ENCODE results near the gene ARHGAP1.

Gene ARHGAP1

DNA sequence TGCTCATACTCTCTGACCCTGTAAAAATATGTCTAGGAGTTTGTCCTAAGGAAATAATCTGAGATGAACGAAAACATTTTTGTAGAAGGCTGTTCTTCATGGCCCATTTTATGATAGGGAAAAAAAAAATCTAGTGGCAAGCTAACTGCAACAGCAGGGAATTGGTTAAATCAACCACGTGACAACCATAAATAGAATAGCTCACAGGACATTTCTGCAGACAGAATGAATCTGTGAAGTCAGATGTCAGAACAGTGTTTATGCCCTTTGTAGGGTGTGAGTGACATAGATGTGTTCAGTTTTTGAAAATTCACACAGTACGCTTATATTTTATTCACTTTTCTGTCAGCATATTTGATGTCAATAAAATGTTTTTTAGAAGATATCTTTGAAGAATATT is 16.1 kb downstream of the ARHGAP1 start:
- peaks cover 3% of the 10 kb centered on the region for H3K36me3 Mint-ChIP-seq
- H3K27ac Mint-ChIP-seq, result no peak overlapping the region
- H3K9me3 Mint-ChIP-seq, result no peaks in the 10 kb centered on the region
- peaks cover 10% of the 10 kb centered on the region for H3K4me1 Mint-ChIP-seq
- no peak overlapping the region for H3K4me3 Mint-ChIP-seq
- no peaks in the 10 kb centered on the region for H3K27me3 Mint-ChIP-seq

GRCh38 chr11:46682773-46683752 is 17.4 kb downstream of the ARHGAP1 start:
- no peaks in the 10 kb centered on the region for H3K27me3 Mint-ChIP-seq
- no peaks in the 10 kb centered on the region for H3K9me3 Mint-ChIP-seq
- no peak overlapping the region for H3K4me3 Mint-ChIP-seq
- H3K4me1 Mint-ChIP-seq, result peaks cover 11% of the 10 kb centered on the region
- H3K36me3 Mint-ChIP-seq, result peaks cover 3% of the 10 kb centered on the region
- no peak overlapping the region for H3K27ac Mint-ChIP-seq

- H3K9me3 Mint-ChIP-seq, result no peaks in the 10 kb centered on the region
- no peak overlapping the region for H3K27ac Mint-ChIP-seq
- peaks cover 5% of the 10 kb centered on the region for H3K36me3 Mint-ChIP-seq
- peaks cover 16% of the 10 kb centered on the region for H3K4me1 Mint-ChIP-seq
- no peak overlapping the region for H3K4me3 Mint-ChIP-seq
- no peaks in the 10 kb centered on the region for H3K27me3 Mint-ChIP-seq
Measured at GRCh38 chr11:46681814-46682213, 18.6 kb downstream of the ARHGAP1 start.

- H3K27me3 Mint-ChIP-seq, result no peaks in the 10 kb centered on the region
- H3K9me3 Mint-ChIP-seq, result no peaks in the 10 kb centered on the region
- peaks cover 23% of the 10 kb centered on the region for H3K4me1 Mint-ChIP-seq
- no peak overlapping the region for H3K27ac Mint-ChIP-seq
- peaks cover 5% of the 10 kb centered on the region for H3K36me3 Mint-ChIP-seq
- H3K4me3 Mint-ChIP-seq, result no peak overlapping the region
Measured at GRCh38 chr11:46680815-46681214, 19.6 kb downstream of the ARHGAP1 start.

GRCh38 chr11:46680164-46680760 is 20.2 kb downstream of the ARHGAP1 start:
- H3K27me3 Mint-ChIP-seq, result no peaks in the 10 kb centered on the region
- no peak overlapping the region for H3K4me3 Mint-ChIP-seq
- peaks cover 29% of the 10 kb centered on the region for H3K4me1 Mint-ChIP-seq
- H3K9me3 Mint-ChIP-seq, result no peaks in the 10 kb centered on the region
- H3K27ac Mint-ChIP-seq, result no peak overlapping the region
- peaks cover 5% of the 10 kb centered on the region for H3K36me3 Mint-ChIP-seq

- H3K27me3 Mint-ChIP-seq, result no peaks in the 10 kb centered on the region
- no peak overlapping the region for H3K4me3 Mint-ChIP-seq
- H3K9me3 Mint-ChIP-seq, result no peaks in the 10 kb centered on the region
- peaks cover 5% of the 10 kb centered on the region for H3K36me3 Mint-ChIP-seq
- H3K27ac Mint-ChIP-seq, result peak overlapping the region; percentile 23
- H3K4me1 Mint-ChIP-seq, result peaks cover 36% of the 10 kb centered on the region
Measured at GRCh38 chr11:46679241-46680163, 20.9 kb downstream of the ARHGAP1 start.

GRCh38 chr11:46678741-46679130 is 21.7 kb downstream of the ARHGAP1 start:
- Mint-ChIP-seq H3K4me1 (peaks cover 35% of the 10 kb centered on the region), H3K27me3 (no peaks in the 10 kb centered on the region), H3K4me3 (no peak overlapping the region), H3K27ac (no peak overlapping the region), H3K9me3 (no peaks in the 10 kb centered on the region), H3K36me3 (peaks cover 4% of the 10 kb centered on the region)

GRCh38 chr11:46677991-46678740 is 22.3 kb downstream of the ARHGAP1 start:
- peak overlapping the region; percentile 55 for H3K27ac Mint-ChIP-seq
- no peak overlapping the region for H3K4me3 Mint-ChIP-seq
- H3K9me3 Mint-ChIP-seq, result no peaks in the 10 kb centered on the region
- peaks cover 4% of the 10 kb centered on the region for H3K36me3 Mint-ChIP-seq
- H3K4me1 Mint-ChIP-seq, result peaks cover 41% of the 10 kb centered on the region
- no peaks in the 10 kb centered on the region for H3K27me3 Mint-ChIP-seq

DNA sequence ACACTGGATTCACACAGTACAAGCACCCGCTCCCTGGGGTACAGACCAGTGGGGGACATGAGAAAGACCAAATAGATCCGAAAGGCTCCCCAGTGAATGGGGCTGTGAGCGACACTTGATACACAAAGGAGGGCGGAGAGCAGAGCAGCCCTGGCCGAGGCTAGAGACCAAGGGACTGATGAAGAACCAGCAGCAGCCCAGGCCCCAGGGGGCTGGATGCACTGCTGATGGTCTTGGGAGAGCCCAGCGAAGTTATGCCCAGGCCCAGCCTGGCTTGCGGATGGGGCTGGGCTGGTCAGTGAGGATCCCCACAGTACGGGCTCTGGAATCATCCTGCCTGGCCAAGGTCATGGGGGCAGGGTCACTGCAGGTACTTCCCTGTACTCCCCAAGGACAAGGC is 23.2 kb downstream of the ARHGAP1 start:
- Mint-ChIP-seq H3K36me3 (peaks cover 8% of the 10 kb centered on the region), H3K27me3 (no peaks in the 10 kb centered on the region), H3K4me1 (peaks cover 51% of the 10 kb centered on the region), H3K9me3 (no peaks in the 10 kb centered on the region), H3K4me3 (no peak overlapping the region), H3K27ac (peak overlapping the region; percentile 36)

GRCh38 chr11:46676436-46677158 is 23.8 kb downstream of the ARHGAP1 start:
- H3K9me3 Mint-ChIP-seq, result no peaks in the 10 kb centered on the region
- no peaks in the 10 kb centered on the region for H3K27me3 Mint-ChIP-seq
- peak overlapping the region; percentile 55 for H3K27ac Mint-ChIP-seq
- H3K36me3 Mint-ChIP-seq, result peaks cover 8% of the 10 kb centered on the region
- peaks cover 57% of the 10 kb centered on the region for H3K4me1 Mint-ChIP-seq
- no peak overlapping the region for H3K4me3 Mint-ChIP-seq

- H3K27ac Mint-ChIP-seq, result no peak overlapping the region
Measured at GRCh38 chr11:46675949-46676348, 24.5 kb downstream of the ARHGAP1 start.

GRCh38 chr11:46675288-46675851 is 25.0 kb downstream of the ARHGAP1 start:
- no peaks in the 10 kb centered on the region for H3K27me3 Mint-ChIP-seq
- no peaks in the 10 kb centered on the region for H3K9me3 Mint-ChIP-seq
- H3K27ac Mint-ChIP-seq, result no peak overlapping the region
- H3K4me1 Mint-ChIP-seq, result peaks cover 69% of the 10 kb centered on the region
- H3K4me3 Mint-ChIP-seq, result no peak overlapping the region
- H3K36me3 Mint-ChIP-seq, result peaks cover 6% of the 10 kb centered on the region

More at GRCh38 chr11:46675949-46676348, 24.5 kb downstream of the ARHGAP1 start:
- Mint-ChIP-seq H3K4me1 (peaks cover 63% of the 10 kb centered on the region), H3K9me3 (no peaks in the 10 kb centered on the region), H3K4me3 (no peak overlapping the region), H3K36me3 (peaks cover 8% of the 10 kb centered on the region), H3K27me3 (no peaks in the 10 kb centered on the region)

DNA sequence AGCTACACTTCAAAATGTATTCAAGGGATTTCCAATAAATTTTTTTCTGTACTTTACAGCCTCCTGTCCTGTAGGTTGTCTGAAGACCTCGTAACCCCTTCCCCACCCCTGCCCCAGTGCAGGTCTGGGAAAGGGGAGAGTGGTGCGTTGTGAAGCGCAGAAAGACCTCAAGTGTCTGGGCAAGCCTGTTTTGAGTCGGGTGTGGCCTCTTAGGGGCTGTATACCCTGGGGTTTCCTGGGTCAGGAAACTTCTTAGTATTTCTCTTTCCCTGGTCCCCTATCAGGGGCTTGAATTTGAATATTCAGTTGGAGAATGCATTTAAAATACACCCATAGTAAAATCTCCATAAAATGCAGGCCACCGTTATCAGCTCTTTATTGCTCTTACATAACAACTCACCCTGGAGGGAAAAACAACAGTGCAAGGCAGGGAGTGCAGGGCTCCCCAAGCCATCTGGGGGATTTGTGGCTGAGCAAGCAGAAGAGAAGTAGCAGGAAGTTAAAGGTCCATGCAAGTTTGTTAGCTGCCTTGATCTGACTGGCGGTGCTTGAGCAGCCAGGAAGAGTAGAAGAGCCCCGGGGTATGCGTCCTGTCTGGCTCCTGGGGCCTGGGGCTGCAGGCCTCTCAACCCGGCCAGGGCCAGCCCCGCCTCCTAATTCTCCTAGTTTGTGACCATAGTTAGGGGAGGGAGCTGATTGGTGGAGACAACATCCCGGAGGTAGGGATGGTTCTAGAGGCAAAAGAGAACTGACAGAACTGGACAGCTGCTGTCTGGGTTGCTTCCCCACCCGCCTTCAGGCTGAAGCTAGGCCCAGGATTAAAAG is 25.7 kb downstream of the ARHGAP1 start:
- H3K4me3 Mint-ChIP-seq, result peak overlapping the region; percentile 39
- H3K4me1 Mint-ChIP-seq, result peaks cover 75% of the 10 kb centered on the region
- H3K27ac Mint-ChIP-seq, result peak overlapping the region; percentile 72
- H3K36me3 Mint-ChIP-seq, result peaks cover 6% of the 10 kb centered on the region
- no peaks in the 10 kb centered on the region for H3K9me3 Mint-ChIP-seq
- no peaks in the 10 kb centered on the region for H3K27me3 Mint-ChIP-seq

Data from activated naive CD4-positive, alpha-beta T cell treated with anti-CD3 and anti-CD28 coated beads, Interleukin-2, amount 50 U/mL, for 24 hours (primary cell).